HepG2 (cell line): ENCODE measurements around the gene KBTBD13. TPM values are rescaled to one million over a fixed set of nuclear protein-coding genes. Genes with fewer than 3 reads are reported as not detected.
A peak's percentile ranks its signal among the peaks of the same experiment; 100 is the strongest.

Experiments
- ARNT2 ChIP-seq: sonication (generic); formaldehyde crosslinking; IDR thresholded peaks from 2 replicates; pipeline ENCODE4 v1.8.0; 2022; ENCODE audit warnings: mild to moderate bottlenecking, low read depth, missing genetic modification reagents, moderate library complexity
- GATA4 ChIP-seq: sonication (generic); IDR thresholded peaks from 2 replicates; pipeline ENCODE4 v1.6.1; 2016; ENCODE audit warnings: antibody characterized with exemption, low read depth, borderline replicate concordance
- MTA1 ChIP-seq: sonication (generic); formaldehyde crosslinking; IDR thresholded peaks from 2 replicates; pipeline ENCODE4 v1.4.0; 2020; ENCODE audit warnings: missing genetic modification reagents, mild to moderate bottlenecking, borderline replicate concordance
- RARA ChIP-seq: IDR thresholded peaks from 2 replicates; pipeline ENCODE4 v1.6.1; 2016; ENCODE audit warnings: missing genetic modification reagents, missing compliant biosample characterization
- TCF12 ChIP-seq, 2 experiments: fragments of 450-650 bp in 1 of 2; sonication (generic) in 1 of 2; formaldehyde crosslinking in 1 of 2; IDR thresholded peaks; 2 replicates each; pipeline versions ENCODE4 v1.6.1 to v1.8.0; 2017 to 2022; ENCODE audit warnings: antibody characterized with exemption in 1 of 2, mild to moderate bottlenecking in 1 of 2, missing genetic modification reagents in 1 of 2, moderate library complexity in 1 of 2
- TCF7 ChIP-seq: sonication (generic); IDR thresholded peaks from 2 replicates; pipeline ENCODE4 v1.6.1; 2016; ENCODE audit warnings: antibody characterized with exemption, low read depth
- ZNF567 ChIP-seq: sonication (generic); formaldehyde crosslinking; IDR thresholded peaks from 2 replicates; pipeline ENCODE4 v1.8.1; 2023; ENCODE audit warnings: mild to moderate bottlenecking, missing genetic modification reagents, borderline replicate concordance
- polyA plus RNA-seq, 8 experiments: library from polyadenylated mRNA; depleted of rRNA in 3 of 8; stranded (reverse) in 7 of 8; unstranded in 1 of 8; fragments of >200 nt; fragmentation: Illumina TruSeq in 4 of 8; extraction: Trizol in 4 of 8; gene quantifications; 2 replicates each; pipeline versions ENCODE4 v1.2.1 to v1.2.3, GENCODE V29; 2011 to 2016; ENCODE audit warnings: low read depth in 4 of 8, missing spikeins in 1 of 8, mixed read lengths in 1 of 8; ENCODE audit not compliant: insufficient read depth in 1 of 8
- total RNA-seq, 5 experiments: library from RNA; depleted of rRNA; stranded (reverse); fragments of >200 nt; fragmentation: Illumina TruSeq; extraction: Trizol; gene quantifications; 2 replicates each; pipeline ENCODE4 v1.2.3, GENCODE V29; 2016; ENCODE audit warnings: low read depth in 1 of 5
- TF ChIP-seq, protein P1 (sequence below): sonication (generic); formaldehyde crosslinking; IDR thresholded peaks from 2 replicates; pipeline ENCODE4 v1.5.0; 2020; ENCODE audit warnings: missing genetic modification reagents, mild to moderate bottlenecking, borderline replicate concordance
- TF ChIP-seq, protein P2 (sequence below): sonication (generic); formaldehyde crosslinking; conservative IDR thresholded peaks from 2 replicates; pipeline ENCODE4 v1.5.0; 2020; ENCODE audit warnings: missing genetic modification reagents
- TF ChIP-seq, protein P3 (sequence below), 2 experiments: fragments of 450-650 bp in 1 of 2; sonication (generic) in 1 of 2; formaldehyde crosslinking in 1 of 2; IDR thresholded peaks; 2 replicates each; pipeline versions ENCODE4 v1.6.1 to v1.8.0; 2016 to 2022; ENCODE audit warnings: antibody characterized with exemption in 1 of 2, mild to moderate bottlenecking in 1 of 2, missing genetic modification reagents in 1 of 2
- TF ChIP-seq, protein P4 (sequence below): sonication (generic); formaldehyde crosslinking; IDR thresholded peaks from 2 replicates; pipeline ENCODE4 v1.4.0; 2020; ENCODE audit warnings: missing genetic modification reagents, mild to moderate bottlenecking, borderline replicate concordance

KBTBD13 gene
- total and polyA plus RNA-seq, 2 of the 13 experiments (the other 11 are each of a cell fraction or from before 2014, with no cell fraction given), result not detected

DNA sequence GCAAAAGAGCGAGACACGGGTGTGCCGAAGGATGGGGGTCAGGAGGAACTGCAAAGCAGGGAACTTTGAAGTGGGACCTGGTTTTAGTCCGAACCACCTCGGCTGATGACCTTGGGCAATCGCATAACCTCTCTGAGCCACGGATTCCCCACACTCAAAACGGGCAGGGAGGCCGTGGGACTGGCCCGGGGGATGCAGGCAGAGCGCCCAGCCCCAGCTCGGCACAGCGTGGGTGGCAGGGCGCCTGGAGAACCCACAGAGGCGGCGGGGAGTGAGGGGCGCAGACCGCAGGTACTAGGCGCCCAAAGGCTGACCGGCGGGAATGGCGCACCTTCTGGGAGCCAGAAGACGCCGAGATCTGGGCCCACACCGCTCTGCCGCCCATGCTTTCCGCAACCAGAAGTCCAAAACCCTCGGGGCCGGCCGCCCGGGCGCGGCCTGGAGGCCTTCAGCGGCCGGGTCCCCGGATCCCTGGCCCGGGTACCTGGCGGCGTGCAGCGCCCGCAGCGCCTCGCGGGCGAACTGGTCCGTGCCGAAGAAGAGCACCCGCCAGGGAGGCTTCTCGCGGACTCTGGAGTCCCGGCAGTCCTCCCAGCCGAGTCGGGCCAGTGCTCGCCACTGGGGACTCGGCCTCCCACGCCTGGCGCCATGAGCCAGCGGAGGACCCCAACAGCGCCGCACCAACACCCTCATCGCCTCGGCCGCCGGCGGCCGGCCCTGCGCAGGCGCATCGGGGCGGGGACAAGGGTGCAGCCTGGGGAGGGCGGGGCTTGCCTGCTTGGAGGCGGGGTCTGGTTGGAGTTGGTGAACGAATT lies 47.4 kb upstream of the KBTBD13 start, which contains the start of gene MTFMT (continued):
- TF ChIP-seq, protein P1, sequence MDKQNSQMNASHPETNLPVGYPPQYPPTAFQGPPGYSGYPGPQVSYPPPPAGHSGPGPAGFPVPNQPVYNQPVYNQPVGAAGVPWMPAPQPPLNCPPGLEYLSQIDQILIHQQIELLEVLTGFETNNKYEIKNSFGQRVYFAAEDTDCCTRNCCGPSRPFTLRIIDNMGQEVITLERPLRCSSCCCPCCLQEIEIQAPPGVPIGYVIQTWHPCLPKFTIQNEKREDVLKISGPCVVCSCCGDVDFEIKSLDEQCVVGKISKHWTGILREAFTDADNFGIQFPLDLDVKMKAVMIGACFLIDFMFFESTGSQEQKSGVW (CRISPR knock-in tag), result no peak
- TF ChIP-seq, protein P2, sequence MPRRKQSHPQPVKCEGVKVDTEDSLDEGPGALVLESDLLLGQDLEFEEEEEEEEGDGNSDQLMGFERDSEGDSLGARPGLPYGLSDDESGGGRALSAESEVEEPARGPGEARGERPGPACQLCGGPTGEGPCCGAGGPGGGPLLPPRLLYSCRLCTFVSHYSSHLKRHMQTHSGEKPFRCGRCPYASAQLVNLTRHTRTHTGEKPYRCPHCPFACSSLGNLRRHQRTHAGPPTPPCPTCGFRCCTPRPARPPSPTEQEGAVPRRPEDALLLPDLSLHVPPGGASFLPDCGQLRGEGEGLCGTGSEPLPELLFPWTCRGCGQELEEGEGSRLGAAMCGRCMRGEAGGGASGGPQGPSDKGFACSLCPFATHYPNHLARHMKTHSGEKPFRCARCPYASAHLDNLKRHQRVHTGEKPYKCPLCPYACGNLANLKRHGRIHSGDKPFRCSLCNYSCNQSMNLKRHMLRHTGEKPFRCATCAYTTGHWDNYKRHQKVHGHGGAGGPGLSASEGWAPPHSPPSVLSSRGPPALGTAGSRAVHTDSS (CRISPR knock-in tag), result no peak
- TF ChIP-seq ARNT2 (CRISPR knock-in tag) (no peak), RARA (no peak), MTA1 (peak; percentile 79; the same call in 1 of the 2 replicates), TCF12 (IDR thresholded peaks at IDR 0.05) (no peak), TCF12 (CRISPR knock-in tag; IDR thresholded peaks at IDR 0.05) (0 out of 2 replicates have a peak, but pooled peaks have one; percentile 70), GATA4 (peak; percentile 46; the same call in 1 of the 2 replicates), TCF7 (no peak), ZNF567 (CRISPR knock-in tag) (peak; percentile 64; the same call in 1 of the 2 replicates)
- TF ChIP-seq, protein P3, sequence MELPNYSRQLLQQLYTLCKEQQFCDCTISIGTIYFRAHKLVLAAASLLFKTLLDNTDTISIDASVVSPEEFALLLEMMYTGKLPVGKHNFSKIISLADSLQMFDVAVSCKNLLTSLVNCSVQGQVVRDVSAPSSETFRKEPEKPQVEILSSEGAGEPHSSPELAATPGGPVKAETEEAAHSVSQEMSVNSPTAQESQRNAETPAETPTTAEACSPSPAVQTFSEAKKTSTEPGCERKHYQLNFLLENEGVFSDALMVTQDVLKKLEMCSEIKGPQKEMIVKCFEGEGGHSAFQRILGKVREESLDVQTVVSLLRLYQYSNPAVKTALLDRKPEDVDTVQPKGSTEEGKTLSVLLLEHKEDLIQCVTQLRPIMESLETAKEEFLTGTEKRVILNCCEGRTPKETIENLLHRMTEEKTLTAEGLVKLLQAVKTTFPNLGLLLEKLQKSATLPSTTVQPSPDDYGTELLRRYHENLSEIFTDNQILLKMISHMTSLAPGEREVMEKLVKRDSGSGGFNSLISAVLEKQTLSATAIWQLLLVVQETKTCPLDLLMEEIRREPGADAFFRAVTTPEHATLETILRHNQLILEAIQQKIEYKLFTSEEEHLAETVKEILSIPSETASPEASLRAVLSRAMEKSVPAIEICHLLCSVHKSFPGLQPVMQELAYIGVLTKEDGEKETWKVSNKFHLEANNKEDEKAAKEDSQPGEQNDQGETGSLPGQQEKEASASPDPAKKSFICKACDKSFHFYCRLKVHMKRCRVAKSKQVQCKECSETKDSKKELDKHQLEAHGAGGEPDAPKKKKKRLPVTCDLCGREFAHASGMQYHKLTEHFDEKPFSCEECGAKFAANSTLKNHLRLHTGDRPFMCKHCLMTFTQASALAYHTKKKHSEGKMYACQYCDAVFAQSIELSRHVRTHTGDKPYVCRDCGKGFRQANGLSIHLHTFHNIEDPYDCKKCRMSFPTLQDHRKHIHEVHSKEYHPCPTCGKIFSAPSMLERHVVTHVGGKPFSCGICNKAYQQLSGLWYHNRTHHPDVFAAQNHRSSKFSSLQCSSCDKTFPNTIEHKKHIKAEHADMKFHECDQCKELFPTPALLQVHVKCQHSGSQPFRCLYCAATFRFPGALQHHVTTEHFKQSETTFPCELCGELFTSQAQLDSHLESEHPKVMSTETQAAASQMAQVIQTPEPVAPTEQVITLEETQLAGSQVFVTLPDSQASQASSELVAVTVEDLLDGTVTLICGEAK (IDR thresholded peaks at IDR 0.05), result no peak
- TF ChIP-seq, protein P3 (CRISPR knock-in tag; IDR thresholded peaks at IDR 0.05), result no peak
- TF ChIP-seq, protein P4, sequence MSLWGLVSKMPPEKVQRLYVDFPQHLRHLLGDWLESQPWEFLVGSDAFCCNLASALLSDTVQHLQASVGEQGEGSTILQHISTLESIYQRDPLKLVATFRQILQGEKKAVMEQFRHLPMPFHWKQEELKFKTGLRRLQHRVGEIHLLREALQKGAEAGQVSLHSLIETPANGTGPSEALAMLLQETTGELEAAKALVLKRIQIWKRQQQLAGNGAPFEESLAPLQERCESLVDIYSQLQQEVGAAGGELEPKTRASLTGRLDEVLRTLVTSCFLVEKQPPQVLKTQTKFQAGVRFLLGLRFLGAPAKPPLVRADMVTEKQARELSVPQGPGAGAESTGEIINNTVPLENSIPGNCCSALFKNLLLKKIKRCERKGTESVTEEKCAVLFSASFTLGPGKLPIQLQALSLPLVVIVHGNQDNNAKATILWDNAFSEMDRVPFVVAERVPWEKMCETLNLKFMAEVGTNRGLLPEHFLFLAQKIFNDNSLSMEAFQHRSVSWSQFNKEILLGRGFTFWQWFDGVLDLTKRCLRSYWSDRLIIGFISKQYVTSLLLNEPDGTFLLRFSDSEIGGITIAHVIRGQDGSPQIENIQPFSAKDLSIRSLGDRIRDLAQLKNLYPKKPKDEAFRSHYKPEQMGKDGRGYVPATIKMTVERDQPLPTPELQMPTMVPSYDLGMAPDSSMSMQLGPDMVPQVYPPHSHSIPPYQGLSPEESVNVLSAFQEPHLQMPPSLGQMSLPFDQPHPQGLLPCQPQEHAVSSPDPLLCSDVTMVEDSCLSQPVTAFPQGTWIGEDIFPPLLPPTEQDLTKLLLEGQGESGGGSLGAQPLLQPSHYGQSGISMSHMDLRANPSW, result no peak
